Measurements from ENCODE around the gene KRTAP10-12.

KRTAP10-12 gene

GRCh38 chr21:44704636-44705001 lies 7.6 kb downstream of the KRTAP10-12 start:
- Histone ChIP-seq H3K9me3 (ENCODE audit: control insufficient read depth, low read length) (no peaks in the 10 kb centered on the region), H3K36me3 (ENCODE audit: control insufficient read depth, insufficient read depth, low read length) (no peaks in the 10 kb centered on the region), H3K27me3 (replicated peaks; ENCODE audit: control insufficient read depth, insufficient read depth, low read length, poor library complexity, severe bottlenecking) (peaks cover 68% of the 10 kb centered on the region), H3K4me3 (ENCODE audit: insufficient read depth, low read depth, low read length, poor library complexity, severe bottlenecking) (no peak overlapping the region), H3K27ac (ENCODE audit: insufficient read depth, low read length, poor library complexity, severe bottlenecking) (no peak overlapping the region), H3K4me1 (ENCODE audit: control insufficient read depth, insufficient read depth, low read length, poor library complexity, severe bottlenecking) (peaks cover 10% of the 10 kb centered on the region)
- DNase-seq: no peak

GRCh38 chr21:44706026-44706705 lies 9.2 kb downstream of the KRTAP10-12 start:
- DNase-seq: no peak
- Histone ChIP-seq H3K4me1 (ENCODE audit: control insufficient read depth, insufficient read depth, low read length, poor library complexity, severe bottlenecking) (peaks cover 26% of the 10 kb centered on the region), H3K27me3 (replicated peaks; ENCODE audit: control insufficient read depth, insufficient read depth, low read length, poor library complexity, severe bottlenecking) (peaks cover 66% of the 10 kb centered on the region), H3K27ac (ENCODE audit: insufficient read depth, low read length, poor library complexity, severe bottlenecking) (no peak overlapping the region), H3K36me3 (ENCODE audit: control insufficient read depth, insufficient read depth, low read length) (no peaks in the 10 kb centered on the region), H3K9me3 (ENCODE audit: control insufficient read depth, low read length) (no peaks in the 10 kb centered on the region), H3K4me3 (ENCODE audit: insufficient read depth, low read depth, low read length, poor library complexity, severe bottlenecking) (no peak overlapping the region)

DNA sequence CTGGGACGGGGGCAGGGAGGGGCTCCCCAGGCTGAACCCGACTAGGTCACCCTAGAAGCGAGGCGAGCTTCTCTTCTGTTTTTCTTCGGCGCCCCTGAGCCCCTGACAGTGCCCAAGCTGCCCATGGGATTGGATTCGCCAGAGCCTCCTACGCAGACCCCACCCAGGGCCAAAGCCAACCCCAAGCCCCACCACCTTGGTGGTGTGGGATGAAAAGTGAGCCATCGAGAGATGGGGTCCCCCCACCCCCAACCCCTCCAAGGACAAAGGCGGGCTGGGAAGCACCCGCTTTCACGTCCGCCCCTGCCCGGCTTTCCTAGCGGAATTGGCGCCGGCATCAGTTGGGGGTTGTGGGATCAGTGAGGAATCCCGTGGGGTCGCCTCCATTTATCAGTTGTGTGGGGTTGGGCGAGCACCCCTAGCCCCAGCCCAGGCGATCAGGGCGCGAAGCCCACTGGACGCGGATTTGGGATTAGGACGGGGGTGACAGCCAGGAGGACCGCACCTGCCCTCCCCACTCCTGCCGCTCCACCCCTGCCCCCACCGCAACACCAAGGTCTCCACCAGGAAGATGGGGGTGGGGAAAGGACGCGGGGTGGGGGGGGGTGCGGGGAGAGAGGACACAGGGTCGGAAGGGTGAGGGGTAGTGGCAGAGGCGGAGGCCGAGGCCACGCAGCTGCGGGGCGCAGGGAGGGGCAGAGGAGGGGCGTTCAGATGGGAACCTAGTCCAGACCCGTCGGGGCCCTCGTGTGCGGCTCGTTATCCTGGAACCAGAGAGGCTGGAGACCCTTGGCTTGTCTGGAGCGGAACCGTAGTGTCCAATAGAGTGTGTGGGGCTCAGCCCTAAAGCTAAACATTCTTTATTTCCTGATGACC lies 10.0 kb downstream of the KRTAP10-12 start:
- H3K4me3 ChIP-seq (ENCODE audit: insufficient read depth, low read depth, low read length, poor library complexity, severe bottlenecking): no peak overlapping the region

GRCh38 chr21:44708213-44708865 lies 11.4 kb downstream of the KRTAP10-12 start:
- H3K4me1 ChIP-seq (ENCODE audit: control insufficient read depth, insufficient read depth, low read length, poor library complexity, severe bottlenecking): peaks cover 33% of the 10 kb centered on the region
- no peaks in the 10 kb centered on the region for H3K36me3 ChIP-seq (ENCODE audit: control insufficient read depth, insufficient read depth, low read length)
- no peak overlapping the region for H3K27ac ChIP-seq (ENCODE audit: insufficient read depth, low read length, poor library complexity, severe bottlenecking)
- peaks cover 79% of the 10 kb centered on the region for H3K27me3 ChIP-seq (replicated peaks; ENCODE audit: control insufficient read depth, insufficient read depth, low read length, poor library complexity, severe bottlenecking)
- no peak overlapping the region for H3K4me3 ChIP-seq (ENCODE audit: insufficient read depth, low read depth, low read length, poor library complexity, severe bottlenecking)
- H3K9me3 ChIP-seq (ENCODE audit: control insufficient read depth, low read length): no peaks in the 10 kb centered on the region
- DNase-seq: no peak

More for the DNA sequence above, 10.0 kb downstream of the KRTAP10-12 start:
- H3K27ac ChIP-seq (ENCODE audit: insufficient read depth, low read length, poor library complexity, severe bottlenecking): no peak overlapping the region
- H3K27me3 ChIP-seq (replicated peaks; ENCODE audit: control insufficient read depth, insufficient read depth, low read length, poor library complexity, severe bottlenecking): peaks cover 73% of the 10 kb centered on the region
- H3K36me3 ChIP-seq (ENCODE audit: control insufficient read depth, insufficient read depth, low read length): no peaks in the 10 kb centered on the region
- H3K9me3 ChIP-seq (ENCODE audit: control insufficient read depth, low read length): no peaks in the 10 kb centered on the region
- no peak for DNase-seq
- peaks cover 33% of the 10 kb centered on the region for H3K4me1 ChIP-seq (ENCODE audit: control insufficient read depth, insufficient read depth, low read length, poor library complexity, severe bottlenecking)

DNA sequence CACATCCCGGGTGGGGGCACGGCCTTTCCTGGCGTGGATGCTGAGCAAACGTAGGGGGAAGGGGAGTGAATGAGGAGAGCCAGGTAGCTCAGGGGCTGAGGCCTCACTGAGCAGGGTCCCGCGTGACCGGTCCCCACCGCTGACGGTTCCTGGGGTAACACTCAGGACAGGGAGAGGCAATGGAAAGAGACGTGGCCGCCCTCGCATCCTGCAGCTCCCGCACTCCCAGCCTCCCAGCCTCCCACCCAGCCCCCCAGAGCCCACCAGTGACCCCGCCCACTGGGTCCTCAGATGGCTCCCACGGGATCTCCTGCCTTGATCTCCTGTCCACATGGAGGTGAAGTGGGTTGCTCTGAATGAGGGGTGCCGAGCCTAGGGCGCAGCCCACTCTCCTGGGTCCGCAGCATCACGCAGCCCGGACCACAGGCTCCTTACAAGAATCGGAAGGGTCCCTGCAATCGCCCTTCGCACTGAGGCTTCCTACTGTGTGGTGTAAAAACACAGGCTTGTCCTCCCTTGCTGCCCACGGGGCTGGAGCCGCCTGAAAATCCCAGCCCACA lies 12.0 kb downstream of the KRTAP10-12 start:
- Histone ChIP-seq H3K27me3 (replicated peaks; ENCODE audit: control insufficient read depth, insufficient read depth, low read length, poor library complexity, severe bottlenecking) (peaks cover 74% of the 10 kb centered on the region), H3K4me1 (ENCODE audit: control insufficient read depth, insufficient read depth, low read length, poor library complexity, severe bottlenecking) (peaks cover 33% of the 10 kb centered on the region), H3K4me3 (ENCODE audit: insufficient read depth, low read depth, low read length, poor library complexity, severe bottlenecking) (peak overlapping the region; percentile 50)

GRCh38 chr21:44709426-44710293 lies 12.7 kb downstream of the KRTAP10-12 start:
- Histone ChIP-seq H3K9me3 (ENCODE audit: control insufficient read depth, low read length) (no peaks in the 10 kb centered on the region), H3K27me3 (replicated peaks; ENCODE audit: control insufficient read depth, insufficient read depth, low read length, poor library complexity, severe bottlenecking) (peaks cover 67% of the 10 kb centered on the region), H3K4me1 (ENCODE audit: control insufficient read depth, insufficient read depth, low read length, poor library complexity, severe bottlenecking) (peaks cover 33% of the 10 kb centered on the region), H3K36me3 (ENCODE audit: control insufficient read depth, insufficient read depth, low read length) (no peaks in the 10 kb centered on the region), H3K27ac (ENCODE audit: insufficient read depth, low read length, poor library complexity, severe bottlenecking) (no peak overlapping the region), H3K4me3 (ENCODE audit: insufficient read depth, low read depth, low read length, poor library complexity, severe bottlenecking) (peak overlapping the region; percentile 50)
- DNase-seq: no peak

More for the DNA sequence above, 12.0 kb downstream of the KRTAP10-12 start:
- Histone ChIP-seq H3K9me3 (ENCODE audit: control insufficient read depth, low read length) (no peaks in the 10 kb centered on the region), H3K27ac (ENCODE audit: insufficient read depth, low read length, poor library complexity, severe bottlenecking) (no peak overlapping the region), H3K36me3 (ENCODE audit: control insufficient read depth, insufficient read depth, low read length) (no peaks in the 10 kb centered on the region)
- no peak for DNase-seq

- H3K4me3 ChIP-seq (ENCODE audit: insufficient read depth, low read depth, low read length, poor library complexity, severe bottlenecking): peak overlapping the region; percentile 50
- H3K9me3 ChIP-seq (ENCODE audit: control insufficient read depth, low read length): no peaks in the 10 kb centered on the region
- H3K4me1 ChIP-seq (ENCODE audit: control insufficient read depth, insufficient read depth, low read length, poor library complexity, severe bottlenecking): peaks cover 33% of the 10 kb centered on the region
- no peak overlapping the region for H3K27ac ChIP-seq (ENCODE audit: insufficient read depth, low read length, poor library complexity, severe bottlenecking)
- peaks cover 65% of the 10 kb centered on the region for H3K27me3 ChIP-seq (replicated peaks; ENCODE audit: control insufficient read depth, insufficient read depth, low read length, poor library complexity, severe bottlenecking)
- H3K36me3 ChIP-seq (ENCODE audit: control insufficient read depth, insufficient read depth, low read length): no peaks in the 10 kb centered on the region
- no peak for DNase-seq
These were observed 13.3 kb downstream of the KRTAP10-12 start for GRCh38 chr21:44710294-44710665.

DNA sequence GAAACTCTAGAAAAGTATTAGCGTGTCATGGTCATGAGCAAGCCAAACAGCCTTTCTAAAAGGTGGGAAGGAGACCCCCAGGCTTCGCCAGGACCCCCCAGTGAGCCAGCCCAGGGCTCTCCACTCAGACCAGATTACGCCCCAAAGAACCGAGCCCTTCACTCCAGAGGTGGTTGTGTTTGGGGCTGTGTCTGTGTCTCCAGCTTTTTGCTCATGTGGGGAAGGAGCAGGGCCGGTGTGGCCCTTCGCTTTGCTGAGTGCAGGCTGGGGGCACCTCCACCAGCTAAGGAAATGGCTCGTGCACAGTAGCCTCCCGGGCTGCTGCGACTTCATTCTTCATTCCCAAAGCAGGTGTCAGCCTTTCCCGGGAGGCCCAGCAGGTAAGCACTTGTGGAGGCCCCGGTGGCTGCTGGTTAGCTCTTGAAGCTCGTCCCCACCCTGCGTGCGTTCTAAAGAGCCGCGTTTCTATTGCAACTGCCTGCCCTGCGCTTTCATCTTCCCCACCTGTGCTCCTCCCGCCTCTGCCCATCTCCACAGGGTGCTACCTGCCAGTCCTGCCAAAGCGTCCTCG lies 13.9 kb downstream of the KRTAP10-12 start:
- Histone ChIP-seq H3K4me3 (ENCODE audit: insufficient read depth, low read depth, low read length, poor library complexity, severe bottlenecking) (peak overlapping the region; percentile 12), H3K4me1 (ENCODE audit: control insufficient read depth, insufficient read depth, low read length, poor library complexity, severe bottlenecking) (peaks cover 33% of the 10 kb centered on the region), H3K9me3 (ENCODE audit: control insufficient read depth, low read length) (no peaks in the 10 kb centered on the region), H3K36me3 (ENCODE audit: control insufficient read depth, insufficient read depth, low read length) (no peaks in the 10 kb centered on the region), H3K27ac (ENCODE audit: insufficient read depth, low read length, poor library complexity, severe bottlenecking) (no peak overlapping the region), H3K27me3 (replicated peaks; ENCODE audit: control insufficient read depth, insufficient read depth, low read length, poor library complexity, severe bottlenecking) (peaks cover 64% of the 10 kb centered on the region)
- no peak for DNase-seq

All from effector memory CD4-positive, alpha-beta T cell (primary cell).